Left ventricle myocardium superior (tissue), 1 donor: Measurements from ENCODE around the gene SLTM. TPM values are rescaled to one million over a fixed set of nuclear protein-coding genes. Genes with fewer than 3 reads are reported as not detected.
"Not testable (repeated sequence)": the region's sequence is repeated elsewhere in the genome, so short reads cannot be mapped to it uniquely, and the experiment has no call there.

Source experiments
- ATAC-seq: fragments of 200-7000 bp; cut with Tn5 transposase; one replicate; pipeline ENCODE4 v1.9.1; 2020; ENCODE audit warnings: mild to moderate bottlenecking, moderate library complexity
- DNase-seq: peaks from one replicate; pipeline ENCODE4 v3.0.0-alpha.2; 2020
- intact Hi-C: fragments of 100-400 bp; cut with micrococcal nuclease; formaldehyde crosslinking; loops from one replicate; pipeline ENCODE4 v1.11.0; 2022
- total RNA-seq: library from RNA; stranded (reverse); fragmentation: NEBNext Ultra II Directional; extraction: Animal tissue kit (Norgen Biotek cat#: 25700); gene quantifications from one replicate; pipeline ENCODE4 v1.2.1, GENCODE V29; 2021
- donor health status: DM: no; HTN: yes; CAD: no; lungs with severe emphysema.

Gene SLTM
- total RNA-seq, 1 donor from 2014 or later, result 43.8 TPM

DNA sequence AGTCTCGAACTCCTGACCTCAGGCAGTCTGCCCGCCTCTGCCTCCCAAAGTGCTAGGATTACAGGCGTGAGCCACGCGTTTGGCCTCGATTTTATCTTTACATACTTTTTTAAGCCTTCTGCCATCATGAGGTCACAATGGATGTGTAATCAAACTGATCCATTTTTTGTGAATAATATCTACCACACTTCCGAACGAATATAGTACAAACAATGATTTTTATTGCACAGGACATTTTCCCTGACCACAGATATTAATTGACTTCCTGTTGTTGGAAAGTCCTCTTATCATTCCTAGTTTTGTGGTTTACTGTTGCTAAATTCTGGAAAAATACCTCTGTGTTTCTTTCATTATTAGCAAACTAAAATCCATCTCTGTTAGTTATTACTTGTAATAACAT, 93.4 kb downstream of the SLTM start:
- ATAC-seq (no peak), DNase-seq (no peak)
- intact Hi-C loops, result no loop called here

DNA sequence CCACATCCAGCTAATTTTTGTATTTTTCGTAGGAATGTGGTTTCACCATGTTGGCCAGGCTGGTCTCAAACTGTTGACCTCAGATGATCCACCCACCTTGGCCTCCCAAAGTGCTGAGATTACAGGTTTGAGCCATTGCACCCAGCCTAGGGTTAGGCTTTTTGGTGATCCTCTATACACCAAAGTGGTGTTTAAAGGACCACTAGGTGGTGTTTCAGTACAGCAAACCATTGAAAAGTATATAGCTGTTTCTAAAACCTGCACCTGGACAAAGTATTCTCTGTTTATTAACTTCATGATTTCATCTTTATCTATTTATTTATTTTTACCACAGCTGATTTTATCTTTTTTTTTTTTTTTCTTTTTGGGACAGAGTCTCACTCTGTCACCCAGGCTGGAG, 94.0 kb downstream of the SLTM start:
- DNase-seq (no peak), ATAC-seq (no peak)
- intact Hi-C loops, result no loop called here

DNA sequence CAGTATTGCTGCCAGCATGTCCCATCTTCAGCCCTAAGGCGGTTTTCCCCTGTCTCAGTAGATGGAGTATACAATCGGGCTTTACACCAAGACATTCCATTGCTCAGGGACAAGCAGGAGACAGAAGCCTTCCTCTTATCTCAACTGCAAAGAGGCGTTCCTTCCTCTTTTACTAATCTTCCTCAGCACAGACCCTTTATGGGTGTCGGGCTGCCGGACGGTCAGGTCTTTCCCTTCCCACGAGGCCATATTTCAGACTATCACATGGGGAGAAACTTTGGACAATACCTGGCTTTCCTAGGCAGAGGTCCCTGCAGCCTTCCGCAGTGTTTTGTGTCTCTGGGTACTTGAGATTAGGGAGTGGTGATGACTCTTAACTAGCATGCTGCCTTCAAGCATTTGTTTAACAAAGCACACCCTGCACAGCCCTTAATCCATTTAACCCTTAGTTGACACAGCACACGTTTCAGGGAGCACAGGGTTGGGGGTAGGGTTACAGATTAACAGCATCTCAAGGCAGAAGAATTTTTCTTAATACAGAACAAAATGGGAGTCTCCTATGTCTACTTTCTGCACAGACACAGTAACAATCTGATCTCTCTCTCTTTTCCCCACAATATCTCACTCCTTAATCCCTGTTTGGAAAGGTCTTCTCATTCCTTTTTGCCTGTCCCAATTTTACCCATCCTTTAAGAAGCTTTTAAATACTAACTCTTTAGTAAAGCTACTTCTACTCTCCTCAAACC, 99.6 kb downstream of the SLTM start:
- intact Hi-C loops, DNase-seq, ATAC-seq: not testable (repeated sequence)

DNA sequence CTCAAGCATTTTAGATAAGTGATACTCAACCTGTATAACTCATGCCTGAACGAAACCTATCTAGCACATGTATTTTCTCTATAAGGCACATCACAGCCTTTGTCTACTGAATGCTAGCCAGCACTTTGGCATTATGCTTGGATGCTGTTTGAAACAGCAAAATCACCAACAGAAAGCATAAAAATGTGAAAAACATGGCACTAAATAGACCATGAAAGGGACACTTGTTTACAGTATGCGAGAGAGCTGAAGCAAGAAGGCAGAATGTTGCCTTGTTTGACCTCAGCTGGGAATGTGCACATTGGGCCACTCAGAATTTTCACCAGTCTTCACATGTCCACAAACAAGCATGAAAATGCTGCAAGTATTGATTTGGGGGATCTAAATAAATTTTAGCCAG, 102.9 kb downstream of the SLTM start:
- DNase-seq (no peak), ATAC-seq (no peak)
- intact Hi-C loops, result no loop called here

Other genes starting within 250 kb of the SLTM start
- gene ADAM10, start 184.0 kb downstream of the SLTM start, total RNA-seq, result 77.1 TPM
- gene MINDY2, start 162.4 kb downstream of the SLTM start, total RNA-seq, result 37.2 TPM
- gene RNF111, start 54.0 kb upstream of the SLTM start, total RNA-seq, result 23.1 TPM
- 0.42 TPM for gene CCNB2, start 171.5 kb upstream of the SLTM start, total RNA-seq